ENCODE results near the gene BANF1.

Gene BANF1

GRCh38 chr11:65997286-65997685 is 5.0 kb upstream of the BANF1 start:
- POLR2A ChIA-PET, result interaction anchor here (0.6 to 0.7 kb wide), 3 partner anchors 38 to 862 kb away, joined by 3 read pairs; partner anchors contain the start of gene FIBP
- Histone ChIP-seq H3K4me3 (ENCODE audit: low read depth, low read length) (no peak overlapping the region), H3K27ac (ENCODE audit: extremely low read depth, low read depth, low read length) (no peak overlapping the region), H3K4me1 (ENCODE audit: control insufficient read depth, insufficient read depth, low read length) (no peaks in the 10 kb centered on the region), H3K9me3 (ENCODE audit: control insufficient read depth, insufficient read depth, low read depth, low read length) (no peaks in the 10 kb centered on the region), H3K36me3 (ENCODE audit: control insufficient read depth in 2 of 2, insufficient read depth in 1 of 2, low read length in 2 of 2) (peaks cover 13 to 44% of the 10 kb centered on the region in 2 experiments)
- TF ChIP-seq ZNF423 (tag by site-specific recombination; IDR thresholded peaks at IDR 0.05) (no peak), KLF10 (tag by site-specific recombination; IDR thresholded peaks at IDR 0.05) (no peak), ZBTB7A (tag by site-specific recombination; IDR thresholded peaks at IDR 0.05; ENCODE audit: low read depth) (no peak), ZNF596 (tag by site-specific recombination; IDR thresholded peaks at IDR 0.05) (no peak), PRDM6 (tag by site-specific recombination; IDR thresholded peaks at IDR 0.05) (no peak), TRIM28 (IDR thresholded peaks at IDR 0.05; ENCODE audit: borderline replicate concordance, low read length) (no peak), KLF1 (tag by site-specific recombination; IDR thresholded peaks at IDR 0.05) (no peak), ZEB2 (tag by site-specific recombination; IDR thresholded peaks at IDR 0.05) (no peak), SP2 (tag by site-specific recombination; IDR thresholded peaks at IDR 0.05) (no peak), ZBTB1 (tag by site-specific recombination; IDR thresholded peaks at IDR 0.05) (no peak), ZNF280C (tag by site-specific recombination; IDR thresholded peaks at IDR 0.05) (no peak), ZNF585B (tag by site-specific recombination; IDR thresholded peaks at IDR 0.05) (no peak), ZNF785 (tag by site-specific recombination; IDR thresholded peaks at IDR 0.05) (no peak), ZNF843 (tag by site-specific recombination; IDR thresholded peaks at IDR 0.05) (no peak), ZNF558 (tag by site-specific recombination; IDR thresholded peaks at IDR 0.05) (no peak), ZNF239 (tag by site-specific recombination; IDR thresholded peaks at IDR 0.05) (no peak), ZNF561 (tag by site-specific recombination; IDR thresholded peaks at IDR 0.05; ENCODE audit: borderline replicate concordance) (no peak), ZNF654 (tag by site-specific recombination; IDR thresholded peaks at IDR 0.05; ENCODE audit: low read depth) (no peak), ZNF114 (tag by site-specific recombination; IDR thresholded peaks at IDR 0.05) (no peak), OVOL3 (tag by site-specific recombination; IDR thresholded peaks at IDR 0.05) (no peak)
- CTCF ChIA-PET, result interaction anchor here (0.6 to 1.3 kb wide), 3 partner anchors 25 to 107 kb away, joined by 3 to 5 read pairs (median 3); no protein-coding TSS in a partner anchor

- CTCF ChIA-PET, result interaction anchor here (0.8 to 1.4 kb wide), 4 partner anchors 14 to 43 kb away, joined by 3 to 6 read pairs (median 3); no protein-coding TSS in a partner anchor
- no peaks in the 10 kb centered on the region for H3K4me1 ChIP-seq (ENCODE audit: control insufficient read depth, insufficient read depth, low read length)
- peaks cover 2 to 59% of the 10 kb centered on the region in 2 experiments for H3K36me3 ChIP-seq (ENCODE audit: control insufficient read depth in 2 of 2, insufficient read depth in 1 of 2, low read length in 2 of 2)
- peak overlapping the region; percentile 58; the same call in 1 of the 2 replicates for H3K27ac ChIP-seq (ENCODE audit: extremely low read depth, low read depth, low read length)
- no peaks in the 10 kb centered on the region for H3K9me3 ChIP-seq (ENCODE audit: control insufficient read depth, insufficient read depth, low read depth, low read length)
- H3K4me3 ChIP-seq (ENCODE audit: low read depth, low read length), result peak overlapping the region; percentile 98
- POLR2A ChIA-PET, result interaction anchor here (0.8 to 1.6 kb wide), 11 partner anchors 9 to 388 kb away, joined by 3 to 7 read pairs (median 4); partner anchors contain the start of genes CFL1, CST6, FIBP and PCNX3
- TF ChIP-seq ZBTB7A (tag by site-specific recombination; IDR thresholded peaks at IDR 0.05; ENCODE audit: low read depth), result no peak
- TF ChIP-seq ZNF580 (tag by site-specific recombination; IDR thresholded peaks at IDR 0.05), result no peak
- TF ChIP-seq ZNF785 (tag by site-specific recombination; IDR thresholded peaks at IDR 0.05), result no peak
- TF ChIP-seq ZNF341 (tag by site-specific recombination; IDR thresholded peaks at IDR 0.05; ENCODE audit: low read depth), result no peak
- no peak for TF ChIP-seq GLI4 (tag by site-specific recombination; IDR thresholded peaks at IDR 0.05)
- no peak for TF ChIP-seq ZNF302 (tag by site-specific recombination; IDR thresholded peaks at IDR 0.05; ENCODE audit: low read depth)
- TF ChIP-seq ZNF654 (tag by site-specific recombination; IDR thresholded peaks at IDR 0.05; ENCODE audit: low read depth), result no peak
- 0 out of 2 replicates have a peak, but pooled peaks have one; percentile 8 for TF ChIP-seq PRDM10 (tag by site-specific recombination; IDR thresholded peaks at IDR 0.05)
- no peak for TF ChIP-seq KLF8 (tag by site-specific recombination; IDR thresholded peaks at IDR 0.05)
- TF ChIP-seq ZBTB26 (tag by site-specific recombination; optimal IDR thresholded peaks at IDR 0.05), result peak; percentile 28
Measured at GRCh38 chr11:66002648-66003225, 434 bp downstream of the BANF1 start.

All from HEK293 (cell line).